GM21786 (cell line): Measurements from ENCODE around the gene CYB5A.
"Not testable (repeated sequence)": the region's sequence is repeated elsewhere in the genome, so short reads cannot be mapped to it uniquely, and the experiment has no call there.

Experiments used
- ATAC-seq: cut with Tn5 transposase; IDR thresholded peaks from one replicate; pipeline ENCODE4 v1.9.1; 2021; ENCODE audit not compliant: unreplicated experiment

Gene CYB5A

DNA sequence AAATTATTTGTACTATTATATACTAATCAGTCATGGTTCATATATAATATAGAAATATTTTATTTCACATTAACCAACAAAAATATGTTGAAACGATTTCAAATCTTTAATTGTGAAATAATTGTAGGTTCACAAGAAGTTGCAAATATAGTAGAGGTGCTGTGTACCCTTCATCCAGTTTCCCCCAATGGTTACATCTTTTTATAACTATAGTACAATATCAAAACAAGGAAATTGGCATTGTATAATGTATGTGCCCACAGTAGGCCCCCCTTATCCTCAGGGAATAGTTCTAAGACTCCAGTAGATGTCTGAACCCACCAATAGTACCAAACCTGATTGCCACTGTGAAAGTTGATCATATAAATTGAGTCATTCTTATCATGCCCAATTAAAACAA lies 7.4 kb upstream of the CYB5A start:
- no peak for ATAC-seq

DNA sequence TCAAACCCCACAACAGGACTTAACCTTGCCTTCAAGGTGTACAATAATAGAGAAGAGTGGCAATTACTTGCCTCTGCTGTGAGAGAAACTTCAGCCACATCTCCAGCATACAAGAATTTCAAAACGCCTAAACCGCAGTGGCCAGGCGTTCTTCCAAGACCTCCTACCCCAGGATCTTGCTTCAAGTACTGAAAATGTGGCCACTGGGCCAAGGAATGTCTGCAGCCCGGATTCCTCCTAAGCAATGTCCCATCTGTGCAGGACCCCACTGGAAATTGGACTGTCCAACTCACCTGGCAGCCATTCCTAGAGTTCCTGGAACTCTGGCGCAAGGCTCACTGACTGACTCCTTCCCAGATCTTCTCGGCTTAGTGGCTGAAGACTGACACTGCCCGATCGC lies 2.8 kb upstream of the CYB5A start:
- ATAC-seq, result no peak

DNA sequence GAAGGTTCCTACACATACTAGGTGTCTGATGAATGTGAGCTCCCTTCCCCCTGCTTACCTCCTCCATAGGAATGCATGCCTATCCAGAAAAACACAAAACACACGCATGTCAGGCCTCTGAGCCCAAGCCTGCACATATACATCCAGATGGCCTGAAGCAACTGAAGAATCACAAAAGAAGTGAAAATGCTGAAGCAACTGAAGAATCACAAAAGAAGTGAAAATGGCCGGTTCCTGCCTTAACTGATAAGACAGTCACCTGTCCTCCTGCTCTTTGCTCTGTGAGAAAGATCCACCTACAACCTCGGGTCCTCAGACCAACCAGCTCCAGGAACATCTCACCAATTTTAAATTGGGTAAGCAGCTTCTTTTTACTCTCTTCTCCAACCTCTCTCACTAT lies 1.2 kb upstream of the CYB5A start:
- ATAC-seq, result not testable (repeated sequence)

DNA sequence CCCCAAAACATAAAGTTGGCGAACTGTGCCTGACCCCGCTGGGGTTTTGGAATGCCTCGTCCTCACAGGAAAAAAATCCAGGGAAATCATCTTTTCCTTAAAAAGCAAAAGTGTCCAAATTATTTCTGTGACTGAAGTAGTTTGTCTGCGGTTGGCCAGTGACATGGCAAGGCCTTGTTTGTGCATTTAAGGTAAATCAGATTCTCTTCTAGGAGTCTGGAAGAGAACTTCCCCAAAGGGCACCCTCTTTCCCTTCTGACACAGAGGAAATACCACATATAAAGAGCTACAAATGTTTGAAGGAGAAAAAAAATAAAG lies 737 bp upstream of the CYB5A start:
- no peak for ATAC-seq

DNA sequence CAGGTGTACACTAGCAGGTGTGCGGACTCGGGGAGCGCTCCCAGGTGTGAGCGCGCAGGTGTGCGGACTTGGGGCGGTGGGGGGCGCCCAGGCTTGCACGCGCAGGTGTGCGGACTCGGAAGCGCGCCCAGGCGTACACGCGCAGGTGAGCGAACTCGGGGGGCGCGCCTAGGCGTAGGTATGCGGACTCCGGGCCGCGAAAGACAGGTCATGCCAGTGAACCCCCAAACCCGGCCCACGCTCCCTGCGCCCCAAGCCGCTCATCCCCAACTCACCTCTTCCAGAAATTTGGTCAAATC lies 342 bp downstream of the CYB5A start:
- no peak for ATAC-seq

DNA sequence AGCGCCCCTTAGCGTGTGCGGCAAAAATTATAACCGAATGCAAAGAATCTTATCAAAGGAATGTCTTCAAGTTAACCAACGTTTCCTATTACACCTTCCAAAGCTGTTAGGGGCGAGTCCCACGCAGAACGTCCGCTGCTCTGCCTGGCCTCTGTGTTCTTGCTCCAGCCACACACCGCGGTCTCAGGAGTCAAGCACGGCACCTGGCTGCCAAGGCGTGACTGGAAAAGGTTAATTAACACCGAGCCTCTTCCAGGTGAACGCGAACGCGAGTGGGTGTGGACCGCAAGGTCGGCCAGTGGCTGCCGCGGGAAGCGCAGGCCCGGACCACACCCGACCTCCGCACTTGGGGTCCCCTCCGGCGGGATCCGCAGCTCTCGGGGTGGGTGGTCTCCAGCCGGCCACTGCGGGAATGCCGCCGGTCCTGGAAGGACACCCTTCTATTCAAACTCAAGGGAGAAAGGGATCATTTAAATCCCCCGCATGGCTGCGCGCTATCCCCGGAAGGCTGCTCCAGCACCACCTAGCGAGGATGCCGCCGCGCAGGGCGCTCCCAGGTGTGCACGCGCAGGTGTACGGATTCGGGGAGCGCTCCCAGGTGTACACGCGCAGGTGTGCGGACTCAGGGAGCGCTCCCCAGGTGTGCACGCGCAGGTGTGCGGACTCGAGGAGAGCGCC lies 830 bp downstream of the CYB5A start:
- no peak for ATAC-seq

DNA sequence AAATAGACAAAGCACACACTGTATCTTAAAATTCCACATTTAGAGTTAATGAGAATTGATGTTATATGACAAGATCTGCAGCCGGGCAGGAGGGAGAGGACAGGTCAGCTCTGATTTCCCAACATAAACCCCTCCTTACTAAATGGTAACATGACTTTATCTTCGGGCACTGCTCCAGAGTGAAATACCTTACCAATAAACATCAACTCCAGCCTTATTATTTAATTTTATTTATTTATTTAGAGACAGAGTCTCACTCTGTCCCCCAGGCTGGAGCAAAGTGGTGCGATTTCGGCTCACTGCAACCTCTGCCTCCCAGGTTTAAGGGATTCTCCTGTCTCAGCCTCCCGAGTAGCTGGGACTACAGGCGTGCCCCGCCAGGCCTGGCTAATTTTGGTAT lies 1.7 kb downstream of the CYB5A start:
- no peak for ATAC-seq

DNA sequence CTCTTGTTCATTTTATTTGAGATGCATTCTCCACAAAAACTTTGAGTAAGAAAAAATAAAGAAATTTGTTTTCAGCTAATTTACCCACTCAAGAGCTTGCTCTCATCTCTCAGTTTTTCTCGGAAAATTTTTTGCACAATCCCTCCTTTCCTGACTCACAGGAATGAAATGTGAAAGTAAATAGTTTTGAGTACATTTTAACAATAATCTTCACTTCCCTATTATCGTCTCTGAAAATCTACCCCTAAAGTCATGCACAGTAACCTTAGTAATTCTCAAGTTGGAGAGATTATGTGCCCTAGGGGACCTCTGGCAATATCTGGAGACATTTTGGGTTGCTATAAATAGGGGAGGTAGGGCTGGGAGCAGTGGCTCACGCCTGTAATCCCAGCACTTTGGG lies 2.6 kb downstream of the CYB5A start:
- no peak for ATAC-seq

DNA sequence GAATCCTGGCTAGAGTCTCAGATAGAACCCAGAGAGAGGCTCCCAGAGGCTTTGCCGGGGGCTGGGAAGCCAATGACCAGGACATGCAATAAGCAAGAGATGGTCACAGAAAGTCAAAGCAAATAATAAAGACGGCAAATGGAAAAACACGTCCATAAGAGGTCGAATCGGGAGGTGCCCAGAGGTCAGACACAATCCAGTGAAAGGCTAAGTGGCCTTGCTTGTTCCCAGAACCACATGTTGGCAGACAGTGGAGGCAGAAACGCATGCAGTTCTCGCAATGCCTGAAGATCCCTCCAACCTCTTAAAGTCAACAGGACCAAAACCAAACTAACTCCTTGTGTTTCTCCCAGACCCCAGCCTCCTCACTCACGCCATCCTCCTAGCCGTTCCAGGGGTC lies 3.0 kb downstream of the CYB5A start:
- ATAC-seq, result no peak

DNA sequence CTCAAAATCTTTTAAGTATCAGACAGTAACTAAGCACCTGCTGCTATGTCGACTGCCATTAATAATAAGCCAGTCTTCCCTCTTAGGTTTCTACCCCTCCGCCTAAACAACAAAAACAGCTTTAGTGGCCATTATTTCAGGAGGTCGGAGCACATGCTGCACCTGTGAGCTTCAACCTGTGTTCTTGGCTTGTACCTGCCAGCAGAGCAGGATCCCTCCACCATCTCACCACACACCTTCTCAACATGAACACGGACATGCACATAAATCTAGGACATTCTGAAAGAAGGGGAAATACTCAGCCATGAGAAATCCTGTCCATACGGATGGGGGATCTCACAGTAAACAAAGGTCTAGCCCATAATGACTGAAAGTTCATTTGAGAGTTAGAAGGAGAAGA lies 3.7 kb downstream of the CYB5A start:
- ATAC-seq, result no peak

DNA sequence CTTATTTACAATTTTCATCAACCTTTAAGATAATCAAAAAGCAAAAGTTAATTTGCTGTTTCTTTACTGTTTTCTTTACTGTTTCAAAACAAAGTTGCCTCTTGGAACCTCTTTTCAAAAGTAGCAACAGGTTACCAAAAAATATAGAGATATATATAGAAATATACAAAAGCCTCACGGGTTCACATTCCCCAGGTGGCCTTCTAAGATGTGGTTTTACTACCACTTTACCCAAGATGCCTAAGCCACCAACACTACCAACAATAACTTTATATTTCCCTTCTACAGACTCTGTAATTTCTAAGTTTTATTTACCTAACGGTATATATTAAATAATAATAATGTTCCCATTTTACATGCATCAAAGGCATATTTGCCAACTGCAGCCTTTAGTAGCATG lies 4.9 kb downstream of the CYB5A start:
- ATAC-seq, result no peak

DNA sequence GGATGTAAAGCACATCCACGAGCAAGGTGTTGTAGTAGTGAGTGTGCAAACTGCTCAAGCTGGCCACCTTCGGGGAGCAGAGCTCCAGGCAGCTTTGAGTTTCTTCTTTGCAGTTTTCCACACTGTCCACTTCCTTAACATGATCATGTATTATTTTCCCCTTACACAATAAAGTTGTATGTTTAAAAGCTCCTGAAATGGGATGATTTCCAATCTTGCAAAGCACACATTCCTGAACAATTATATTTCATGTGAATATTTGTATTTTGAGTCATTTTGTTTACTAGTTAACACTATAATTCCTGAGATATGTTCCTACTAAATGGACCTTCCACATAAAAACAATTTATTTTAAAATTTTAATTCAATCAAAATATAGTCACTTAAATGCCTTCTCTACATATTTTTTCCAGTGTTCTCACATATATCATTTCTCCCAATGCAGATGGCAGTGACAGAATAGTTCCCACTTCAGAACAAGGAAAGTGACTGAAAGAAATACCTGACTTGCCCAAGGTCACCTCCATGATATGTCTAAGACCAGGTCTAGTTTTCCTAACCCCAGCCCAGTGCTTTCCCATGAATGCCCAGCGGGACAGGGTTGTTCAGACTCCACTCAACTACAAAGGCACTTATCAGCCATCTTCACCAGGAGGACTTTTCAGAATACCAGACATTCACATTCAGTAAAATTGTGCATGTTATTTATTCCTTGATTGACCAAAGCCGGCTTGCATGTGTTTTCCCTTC lies 5.5 kb downstream of the CYB5A start:
- no peak for ATAC-seq

DNA sequence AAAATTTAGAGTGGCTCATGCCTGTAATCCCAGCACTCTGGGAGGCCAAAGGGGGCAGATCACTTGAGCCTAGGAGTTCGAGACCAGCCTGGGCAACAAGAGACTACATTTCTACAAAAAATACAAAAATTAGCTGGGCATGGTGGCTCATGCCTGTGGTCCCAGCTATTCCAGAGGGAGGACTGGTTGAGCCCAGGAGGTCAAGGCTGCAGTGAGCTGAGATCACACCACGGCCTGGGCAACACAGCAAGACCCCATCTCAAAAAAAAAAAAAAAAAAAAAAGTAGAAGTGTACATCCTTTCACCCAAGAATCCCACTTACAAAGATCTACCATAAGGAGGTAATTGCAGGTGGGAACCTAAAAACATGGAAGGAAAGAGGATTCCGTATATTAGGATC lies 6.2 kb downstream of the CYB5A start:
- ATAC-seq, result not testable (repeated sequence)

DNA sequence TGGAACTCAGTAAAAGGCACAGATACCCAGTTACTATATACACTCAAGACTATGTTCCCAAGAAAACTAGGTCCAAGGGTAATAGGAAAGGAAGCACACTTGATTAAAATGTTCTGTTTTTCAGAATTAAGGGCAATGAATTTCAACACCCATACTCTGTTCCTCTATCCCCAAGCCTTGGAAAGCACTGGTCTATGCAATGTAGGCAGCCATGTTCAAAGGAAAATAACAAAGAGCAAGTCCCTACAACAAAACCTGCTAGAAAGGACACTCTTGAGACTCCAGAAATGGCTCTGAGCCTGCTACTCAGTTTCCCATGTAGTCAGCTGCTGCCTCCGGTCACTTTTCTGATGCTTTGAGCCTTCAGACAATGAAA lies 6.8 kb downstream of the CYB5A start:
- no peak for ATAC-seq

DNA sequence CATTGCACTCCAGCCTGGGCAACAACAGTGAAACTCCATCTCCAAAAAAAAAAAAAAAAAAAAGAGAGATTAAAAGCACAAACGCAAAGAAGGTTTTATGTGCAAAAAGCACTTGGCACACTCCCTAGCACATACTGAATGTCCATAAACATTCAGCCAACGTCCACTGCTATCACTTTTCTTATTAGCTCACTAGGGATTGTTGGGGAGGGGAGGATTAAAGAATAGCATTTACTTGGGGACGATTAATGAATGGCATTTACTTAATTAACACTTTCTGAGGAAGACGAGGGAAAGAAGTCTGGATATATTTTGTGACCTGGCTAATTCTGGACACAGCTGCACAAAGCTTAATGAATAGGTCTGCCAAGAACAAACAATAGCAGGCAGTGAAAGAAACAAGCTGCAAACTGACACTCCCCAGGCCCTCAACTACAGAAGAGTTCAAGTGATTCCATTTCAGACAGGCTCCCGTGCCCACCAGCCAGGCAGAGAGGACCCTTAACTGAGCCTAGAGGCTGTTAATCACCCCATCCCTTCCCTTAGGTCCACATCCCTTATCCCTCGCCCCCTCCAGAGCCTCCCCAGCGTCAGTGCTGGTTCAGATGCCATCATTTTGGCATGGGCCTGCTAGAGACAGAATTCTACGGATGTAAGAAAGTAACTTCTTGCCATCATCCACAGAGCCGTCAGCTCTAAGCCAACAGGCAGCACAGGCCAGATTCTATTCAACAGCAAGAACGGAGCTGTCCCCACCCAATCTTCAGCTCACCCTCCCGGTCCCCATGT lies 7.4 kb downstream of the CYB5A start:
- ATAC-seq, result no peak

DNA sequence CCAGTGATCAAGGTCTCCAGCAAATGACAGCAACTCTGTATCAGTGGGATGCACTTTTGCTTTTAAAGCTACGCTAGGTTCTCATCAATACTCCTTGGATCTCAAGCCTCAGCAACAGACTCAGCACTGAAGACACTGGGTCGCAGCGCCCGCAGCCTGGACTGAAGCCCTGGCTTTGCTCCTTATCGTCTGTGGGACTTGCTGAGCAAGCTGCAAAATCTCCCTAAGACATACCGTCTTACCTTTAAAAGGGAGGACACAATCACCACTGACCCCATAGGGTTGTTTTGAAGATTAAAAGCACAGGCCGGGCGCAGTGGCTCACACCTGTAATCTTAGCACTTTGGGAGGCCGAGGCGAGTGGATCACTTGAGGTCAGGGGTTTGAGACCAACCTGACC lies 8.1 kb downstream of the CYB5A start:
- no peak for ATAC-seq

DNA sequence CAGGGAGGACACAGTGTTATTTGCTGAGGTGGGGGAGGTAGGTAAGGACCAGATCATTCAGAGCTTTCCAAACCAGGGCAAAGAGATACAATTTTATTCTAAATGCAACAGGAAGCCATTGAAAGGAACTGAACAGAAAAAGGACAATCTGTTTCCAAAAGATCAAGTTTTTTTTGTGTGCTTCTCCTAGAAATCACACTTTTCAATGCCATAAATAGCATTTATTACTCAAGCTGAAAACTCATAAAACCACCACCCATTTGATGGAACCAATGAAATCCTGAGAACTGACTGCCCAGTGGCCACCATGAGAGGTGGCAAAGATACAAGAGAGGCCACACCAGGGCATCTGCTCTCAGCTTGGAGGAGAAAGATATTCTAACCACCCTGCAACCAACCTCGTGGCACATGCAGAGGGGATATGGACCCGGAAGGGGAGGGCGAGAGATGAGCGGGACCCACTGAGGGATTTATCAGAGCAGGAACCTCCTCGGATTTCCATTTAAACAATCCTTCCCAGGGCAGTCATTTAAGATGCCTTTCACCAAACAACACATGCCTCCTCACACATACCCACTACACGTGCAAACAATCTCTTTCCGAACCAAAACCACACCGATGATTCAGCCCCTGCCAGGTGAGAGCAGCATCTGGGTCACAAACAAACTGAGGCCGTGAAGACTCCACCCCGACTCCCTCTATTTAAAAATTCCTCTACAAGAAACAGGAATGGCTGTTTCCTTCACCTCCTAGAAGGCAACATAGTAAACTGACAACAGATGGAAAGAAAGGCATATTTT lies 8.8 kb downstream of the CYB5A start:
- ATAC-seq, result no peak

DNA sequence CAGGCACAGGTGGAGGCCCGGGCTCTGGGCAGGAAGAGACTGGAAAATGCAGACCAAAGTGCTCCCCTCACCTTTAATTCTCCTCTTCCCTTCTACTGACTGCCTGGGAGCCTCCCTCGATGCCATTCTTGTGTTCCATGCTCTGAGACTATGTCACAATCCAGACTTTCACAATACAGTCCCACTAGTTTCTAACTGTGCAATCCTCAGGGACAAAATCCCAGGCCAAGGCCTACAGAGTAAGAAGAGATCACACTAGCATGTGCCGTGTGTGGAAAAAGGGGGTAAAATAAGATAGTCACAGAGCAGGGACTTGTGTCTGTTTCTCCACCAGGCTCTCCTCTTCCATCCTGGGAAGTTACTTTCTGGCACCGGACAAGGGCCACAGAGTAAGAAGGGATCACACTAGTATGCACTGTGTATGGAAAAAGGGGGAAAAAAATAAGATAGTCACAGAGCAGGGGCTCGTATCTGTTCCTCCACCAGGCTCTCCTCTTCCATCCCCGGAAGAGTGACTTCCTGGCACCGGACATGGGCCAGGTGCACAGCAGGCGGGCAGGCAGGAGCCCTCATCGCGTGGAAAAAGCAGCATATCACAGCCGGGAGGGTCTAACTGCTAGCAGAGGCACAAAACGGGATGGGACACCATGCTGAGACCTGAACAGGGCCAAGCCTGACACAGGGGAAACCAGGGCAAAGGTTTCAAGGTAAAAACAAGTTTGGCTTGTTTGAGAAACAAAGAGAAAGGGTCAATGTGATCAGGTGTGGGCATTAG lies 9.6 kb downstream of the CYB5A start:
- no peak for ATAC-seq

DNA sequence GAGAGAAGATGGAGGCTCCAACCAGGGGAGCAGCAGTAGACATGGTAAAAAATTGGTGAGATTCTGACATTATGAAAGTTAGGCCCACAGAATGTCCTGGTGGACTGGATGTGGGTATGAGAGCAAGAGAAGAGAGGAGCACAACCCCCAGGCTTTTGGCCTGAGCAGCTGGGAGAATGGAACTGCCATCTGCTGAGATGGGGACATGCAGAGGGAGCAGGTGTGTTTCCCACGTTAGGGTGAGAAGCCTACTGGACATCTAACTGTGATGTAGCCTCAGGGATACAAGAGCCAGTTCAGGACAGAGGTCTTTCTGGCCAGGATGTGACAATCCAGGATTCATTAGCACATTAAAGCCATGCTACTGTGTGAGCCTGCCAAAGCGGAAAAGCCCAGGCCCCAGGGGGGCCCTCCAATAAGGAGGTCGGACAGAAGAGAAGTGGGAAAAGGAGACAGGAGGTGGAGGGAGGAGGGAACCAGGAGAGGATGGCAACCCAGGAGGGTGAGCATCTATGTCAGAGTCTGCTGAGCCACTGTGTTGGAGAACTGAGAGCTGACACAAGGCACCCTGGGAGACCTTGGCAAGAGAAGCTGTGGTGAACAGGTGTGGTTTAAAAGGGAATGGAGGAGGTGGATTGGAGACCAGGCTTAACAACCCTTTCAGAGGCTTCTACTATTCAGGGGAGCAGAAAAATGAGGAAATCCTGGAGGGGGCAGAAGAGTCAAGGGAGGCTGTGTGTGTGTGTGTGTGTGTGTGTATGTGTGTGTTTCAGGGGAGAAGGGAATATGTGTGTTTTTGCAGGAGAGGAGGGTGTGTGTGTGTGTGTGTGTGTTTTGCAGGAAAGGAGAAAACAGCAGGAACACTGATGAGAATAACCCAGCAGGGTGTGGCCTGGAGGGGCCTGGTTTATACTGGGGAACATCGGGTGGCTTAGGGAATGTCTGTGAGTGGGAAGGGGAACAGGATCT lies 10.5 kb downstream of the CYB5A start:
- ATAC-seq, result no peak

DNA sequence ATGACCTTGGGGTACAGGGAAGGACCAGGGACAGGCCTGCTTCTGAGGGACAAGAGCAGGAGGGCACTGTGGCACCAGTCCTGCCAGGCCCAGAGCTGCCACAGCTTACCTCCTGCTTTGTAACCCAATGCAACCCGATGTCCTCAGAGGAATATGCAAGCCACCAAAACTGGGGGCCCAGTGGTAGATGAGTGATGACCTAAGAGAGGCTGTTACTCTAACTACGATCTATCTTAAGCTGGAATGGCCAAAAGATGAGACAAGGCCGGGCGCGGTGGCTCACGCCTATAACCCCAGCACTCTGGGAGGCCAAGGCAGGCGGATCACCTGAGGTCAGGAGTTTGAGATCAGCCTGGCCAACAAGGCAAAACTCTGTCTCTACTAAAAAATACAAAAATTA lies 12.8 kb downstream of the CYB5A start:
- no peak for ATAC-seq
